OCI-LY3 (cell line): ENCODE results near the gene TMEM184C.

ENCODE experiments used
- H2AFZ ChIP-seq: fragments of 200-600, 300-600 bp; shearing (Covaris generic); 2 replicates; pipeline ENCODE4 v1.6.0; 2014; ENCODE audit warnings: antibody characterized with exemption, low read depth, low read length
- H3K27ac ChIP-seq: fragments of 200-600, 300-600 bp; sonication (generic); 2 replicates; pipeline ENCODE4 v1.5.1; 2014; ENCODE audit warnings: mild to moderate bottlenecking, low read length, moderate library complexity, mixed read lengths
- H3K27me3 ChIP-seq: fragments of 200-600, 300-600 bp; sonication (generic); 2 replicates; pipeline ENCODE4 v1.6.1; 2014; ENCODE audit warnings: low read depth, low read length, mixed read lengths
- H3K36me3 ChIP-seq: fragments of 200-600, 300-600 bp; sonication (generic); replicated peaks from 2 replicates; pipeline ENCODE3; 2014; ENCODE audit warnings: low read depth, low read length, mixed read lengths
- H3K4me1 ChIP-seq: fragments of 300-600, 200-600 bp; sonication (generic); 2 replicates; pipeline ENCODE4 v1.6.1; 2014; ENCODE audit warnings: low read length, mixed read lengths
- H3K4me2 ChIP-seq: fragments of 200-600, 300-600 bp; sonication (generic); 2 replicates; pipeline ENCODE4 v1.6.1; 2014; ENCODE audit warnings: low read length, mixed read lengths
- H3K4me3 ChIP-seq: fragments of 300-600, 200-600 bp; sonication (generic); 2 replicates; pipeline ENCODE4 v1.5.1; 2014; ENCODE audit warnings: antibody characterized with exemption, mild to moderate bottlenecking, low read length, moderate library complexity
- H3K79me2 ChIP-seq: fragments of 300-600, 200-600 bp; shearing (Covaris generic); 2 replicates; pipeline ENCODE4 v1.6.1; 2014; ENCODE audit warnings: mild to moderate bottlenecking, low read length, mixed read lengths
- H3K9ac ChIP-seq: fragments of 300-600, 200-600 bp; shearing (Covaris generic); 2 replicates; pipeline ENCODE4 v1.6.0; 2014; ENCODE audit warnings: mild to moderate bottlenecking, low read length, moderate library complexity
- H3K9me3 ChIP-seq: fragments of 200-600, 300-600 bp; shearing (Covaris generic); 2 replicates; pipeline ENCODE4 v1.6.1; 2014; ENCODE audit warnings: low read length, mixed read lengths; ENCODE audit not compliant: insufficient read depth
- H4K20me1 ChIP-seq: fragments of 200-600, 300-600 bp; sonication (generic); 2 replicates; pipeline ENCODE4 v1.6.1; 2016; ENCODE audit warnings: low read length, mixed read lengths; ENCODE audit not compliant: insufficient read depth
- CTCF ChIP-seq: fragments of 200-600, 300-600 bp; sonication (generic); IDR thresholded peaks from 2 replicates; pipeline ENCODE4 v1.5.1; 2014; ENCODE audit warnings: antibody characterized with exemption, low read length, low read depth
- EZH2phosphoT487 ChIP-seq: fragments of 200-600 bp; shearing (Covaris generic); IDR thresholded peaks from 2 replicates; pipeline ENCODE4 v1.6.1; 2018; ENCODE audit warnings: antibody characterized with exemption, mixed run types, low read depth

TMEM184C gene

GRCh38 chr4:147587041-147587440 lies 30.2 kb upstream of the TMEM184C start:
- Histone ChIP-seq H3K27me3 (0 out of 2 replicates have a peak, but pooled peaks cover 4% of the 10 kb centered on the region), H2AFZ (no peak overlapping the region), H3K4me2 (peak overlapping the region; percentile 52), H3K27ac (no peak overlapping the region), H3K36me3 (no peaks in the 10 kb centered on the region), H3K79me2 (no peaks in the 10 kb centered on the region), H4K20me1 (no peaks in the 10 kb centered on the region), H3K4me3 (0 out of 2 replicates have a peak overlapping the region, but pooled peaks have one; percentile 4), H3K9ac (no peak overlapping the region), H3K9me3 (0 out of 2 replicates have a peak, but pooled peaks cover 5% of the 10 kb centered on the region), H3K4me1 (peaks cover 22% of the 10 kb centered on the region)
- TF ChIP-seq CTCF (no peak), EZH2phosphoT487 (no peak)

- H3K36me3 ChIP-seq, result no peaks in the 10 kb centered on the region
- 0 out of 2 replicates have a peak, but pooled peaks cover 5% of the 10 kb centered on the region for H3K9me3 ChIP-seq
- H3K4me1 ChIP-seq, result peaks cover 22% of the 10 kb centered on the region
- H4K20me1 ChIP-seq, result no peaks in the 10 kb centered on the region
- no peak for TF ChIP-seq CTCF
- no peak for TF ChIP-seq EZH2phosphoT487
- no peaks in the 10 kb centered on the region for H3K79me2 ChIP-seq
- no peak overlapping the region for H3K27ac ChIP-seq
- H2AFZ ChIP-seq, result no peak overlapping the region
- no peak overlapping the region for H3K4me2 ChIP-seq
- no peak overlapping the region for H3K4me3 ChIP-seq
- H3K27me3 ChIP-seq, result 0 out of 2 replicates have a peak, but pooled peaks cover 4% of the 10 kb centered on the region
- no peak overlapping the region for H3K9ac ChIP-seq
These were observed 27.6 kb upstream of the TMEM184C start for GRCh38 chr4:147589586-147589985.

- H3K4me1 ChIP-seq, result peaks cover 22% of the 10 kb centered on the region
- no peak overlapping the region for H3K9ac ChIP-seq
- H2AFZ ChIP-seq, result no peak overlapping the region
- H3K9me3 ChIP-seq, result 0 out of 2 replicates have a peak, but pooled peaks cover 2% of the 10 kb centered on the region
- H4K20me1 ChIP-seq, result no peaks in the 10 kb centered on the region
- H3K79me2 ChIP-seq, result no peaks in the 10 kb centered on the region
- peak; percentile 98 for TF ChIP-seq CTCF
- TF ChIP-seq EZH2phosphoT487, result no peak
- H3K4me3 ChIP-seq, result no peak overlapping the region
- H3K36me3 ChIP-seq, result no peaks in the 10 kb centered on the region
- H3K27ac ChIP-seq, result no peak overlapping the region
- 0 out of 2 replicates have a peak, but pooled peaks cover 4% of the 10 kb centered on the region for H3K27me3 ChIP-seq
- peak overlapping the region; percentile 21 for H3K4me2 ChIP-seq
These were observed 26.8 kb upstream of the TMEM184C start for GRCh38 chr4:147590249-147590920.

- H3K36me3 ChIP-seq, result no peaks in the 10 kb centered on the region
- no peak overlapping the region for H3K4me2 ChIP-seq
- peaks cover 22% of the 10 kb centered on the region for H3K4me1 ChIP-seq
- TF ChIP-seq CTCF (no peak), EZH2phosphoT487 (no peak)
- H4K20me1 ChIP-seq, result no peaks in the 10 kb centered on the region
- H3K9me3 ChIP-seq, result no peaks in the 10 kb centered on the region
- H3K79me2 ChIP-seq, result no peaks in the 10 kb centered on the region
- no peak overlapping the region for H3K9ac ChIP-seq
- H3K27me3 ChIP-seq, result no peaks in the 10 kb centered on the region
- H3K27ac ChIP-seq, result no peak overlapping the region
- H3K4me3 ChIP-seq, result no peak overlapping the region
- H2AFZ ChIP-seq, result no peak overlapping the region
These were observed 26.1 kb upstream of the TMEM184C start for GRCh38 chr4:147591106-147591505.
